Astrocyte (in vitro differentiated cells and primary cell): ENCODE measurements around the gene CREB3L2.

Source experiments
- EZH2 ChIP-seq: IDR thresholded peaks from 2 replicates; pipeline ENCODE4 v1.6.1; 2012; ENCODE audit warnings: mild to moderate bottlenecking, low read length, inconsistent platforms; ENCODE audit not compliant: insufficient read depth
- TF ChIP-seq, protein P1 (sequence below): IDR thresholded peaks from 2 replicates; pipeline ENCODE4 v1.5.1; 2011; ENCODE audit warnings: low read depth, mild to moderate bottlenecking, inconsistent platforms, low read length, moderate library complexity; ENCODE audit not compliant: insufficient read depth

- TF ChIP-seq, protein P1, sequence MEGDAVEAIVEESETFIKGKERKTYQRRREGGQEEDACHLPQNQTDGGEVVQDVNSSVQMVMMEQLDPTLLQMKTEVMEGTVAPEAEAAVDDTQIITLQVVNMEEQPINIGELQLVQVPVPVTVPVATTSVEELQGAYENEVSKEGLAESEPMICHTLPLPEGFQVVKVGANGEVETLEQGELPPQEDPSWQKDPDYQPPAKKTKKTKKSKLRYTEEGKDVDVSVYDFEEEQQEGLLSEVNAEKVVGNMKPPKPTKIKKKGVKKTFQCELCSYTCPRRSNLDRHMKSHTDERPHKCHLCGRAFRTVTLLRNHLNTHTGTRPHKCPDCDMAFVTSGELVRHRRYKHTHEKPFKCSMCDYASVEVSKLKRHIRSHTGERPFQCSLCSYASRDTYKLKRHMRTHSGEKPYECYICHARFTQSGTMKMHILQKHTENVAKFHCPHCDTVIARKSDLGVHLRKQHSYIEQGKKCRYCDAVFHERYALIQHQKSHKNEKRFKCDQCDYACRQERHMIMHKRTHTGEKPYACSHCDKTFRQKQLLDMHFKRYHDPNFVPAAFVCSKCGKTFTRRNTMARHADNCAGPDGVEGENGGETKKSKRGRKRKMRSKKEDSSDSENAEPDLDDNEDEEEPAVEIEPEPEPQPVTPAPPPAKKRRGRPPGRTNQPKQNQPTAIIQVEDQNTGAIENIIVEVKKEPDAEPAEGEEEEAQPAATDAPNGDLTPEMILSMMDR, result no peak
- no peak for TF ChIP-seq EZH2
Observed at GRCh38 chr7:137860542-137860941, 141.3 kb downstream of the CREB3L2 start.
